PC-3 (cell line): Measurements from ENCODE around the gene COLEC12. TPM values are rescaled to one million over a fixed set of nuclear protein-coding genes. Genes with fewer than 3 reads are reported as not detected.

Source experiments
- ATAC-seq: fragments of 200-7000 bp; cut with Tn5 transposase; 2 replicates; pipeline ENCODE4 v1.9.1; 2020; ENCODE audit warnings: mild to moderate bottlenecking, moderate library complexity
- BruUV-seq: library from RNA; stranded (reverse); fragments of 400-500 nt; replicated peaks from 2 replicates; lab custom pipeline; 2021; lab: Mats Ljungman, UMichigan
- CTCF ChIA-PET: fragments of 300-600 bp; sonication (Branson Sonifier 250); formaldehyde crosslinking; loops from one replicate; lab custom pipeline; 2022; ENCODE audit warnings: antibody characterized with exemption; lab: Charles Lee
- POLR2A ChIA-PET: fragments of 300-600 bp; sonication (Branson Sonifier 250); formaldehyde crosslinking; loops from one replicate; lab custom pipeline; 2022; ENCODE audit warnings: antibody characterized with exemption; ENCODE audit not compliant: unreplicated experiment; lab: Charles Lee
- DNase-seq: peaks from one replicate; pipeline ENCODE4 v3.0.0-alpha.2; 2015
- H2AFZ ChIP-seq: fragments of 300-600 bp; sonication (generic); 2 replicates; pipeline ENCODE4 v1.6.0; 2016; ENCODE audit warnings: antibody characterized with exemption, low read length
- H3F3A ChIP-seq: fragments of 300-600 bp; sonication (generic); one replicate; pipeline ENCODE4 v1.6.0; 2017; ENCODE audit warnings: antibody characterized with exemption, low read length, control low read depth, mild to moderate bottlenecking; ENCODE audit not compliant: unreplicated experiment
- H3K27ac ChIP-seq: fragments of 300-600 bp; sonication (generic); 2 replicates; pipeline ENCODE4 v1.5.1; 2016; ENCODE audit warnings: mild to moderate bottlenecking, low read length
- H3K27me3 ChIP-seq: fragments of 300-600 bp; sonication (generic); 2 replicates; pipeline ENCODE4 v1.6.1; 2016; ENCODE audit warnings: low read length, mixed read lengths
- H3K36me3 ChIP-seq: fragments of 300-600 bp; sonication (generic); 2 replicates; pipeline ENCODE4 v1.6.1; 2016; ENCODE audit warnings: low read depth, mixed run types, low read length, mixed read lengths
- H3K4me1 ChIP-seq: fragments of 300-600 bp; sonication (generic); 2 replicates; pipeline ENCODE4 v1.5.1; 2016; ENCODE audit warnings: low read length; ENCODE audit not compliant: insufficient read depth
- H3K4me2 ChIP-seq: fragments of 300-600 bp; sonication (generic); 2 replicates; pipeline ENCODE4 v1.6.0; 2016; ENCODE audit warnings: low read length
- H3K4me3 ChIP-seq: fragments of 300-600 bp; sonication (generic); 2 replicates; pipeline ENCODE4 v1.5.1; 2016; ENCODE audit warnings: mild to moderate bottlenecking, low read length, mixed read lengths
- H3K79me2 ChIP-seq: fragments of 300-600 bp; sonication (generic); 2 replicates; pipeline ENCODE4 v1.6.1; 2017; ENCODE audit warnings: low read length, mixed read lengths
- H3K9ac ChIP-seq: fragments of 300-600 bp; sonication (generic); 2 replicates; pipeline ENCODE4 v1.6.0; 2016; ENCODE audit warnings: mild to moderate bottlenecking, low read length
- H3K9me2 ChIP-seq: fragments of 300-600 bp; sonication (generic); replicated peaks from 2 replicates; pipeline ENCODE4 v1.6.1; 2016; ENCODE audit warnings: mixed run types, low read length, mixed read lengths
- H3K9me3 ChIP-seq: fragments of 300-600 bp; sonication (generic); 2 replicates; pipeline ENCODE4 v1.6.1; 2016; ENCODE audit warnings: low read length, mixed read lengths
- H4K20me1 ChIP-seq: fragments of 300-600 bp; sonication (generic); 2 replicates; pipeline ENCODE4 v1.6.1; 2016; ENCODE audit warnings: low read length, mixed read lengths
- EZH2 ChIP-seq: fragments of 300-600 bp; sonication (generic); IDR thresholded peaks from one replicate; pipeline ENCODE4 v1.6.1; 2017; ENCODE audit warnings: antibody characterized with exemption, mild to moderate bottlenecking, low read length; ENCODE audit not compliant: unreplicated experiment
- EZH2phosphoT487 ChIP-seq: fragments of 300-600 bp; sonication (generic); IDR thresholded peaks from 2 replicates; pipeline ENCODE4 v1.6.1; 2018; ENCODE audit warnings: mild to moderate bottlenecking, antibody characterized with exemption, low read length, borderline replicate concordance
- intact Hi-C: fragments of 100-400 bp; cut with micrococcal nuclease; formaldehyde crosslinking; loops from 2 replicates; pipeline ENCODE4 v1.9.0; 2023
- total RNA-seq: library from RNA; depleted of rRNA; stranded (reverse); fragments of >200 nt; gene quantifications from 2 replicates; pipeline ENCODE4 v1.2.3, GENCODE V29; 2014
- TF ChIP-seq, protein P1 (sequence below): fragments of 300-600 bp; sonication (generic); conservative IDR thresholded peaks from 2 replicates; pipeline ENCODE4 v1.5.1; 2017; ENCODE audit warnings: antibody characterized with exemption, low read depth, mild to moderate bottlenecking, low read length

Gene COLEC12
- total RNA-seq, 1 experiment from 2014 or later, result 0.04 TPM

DNA sequence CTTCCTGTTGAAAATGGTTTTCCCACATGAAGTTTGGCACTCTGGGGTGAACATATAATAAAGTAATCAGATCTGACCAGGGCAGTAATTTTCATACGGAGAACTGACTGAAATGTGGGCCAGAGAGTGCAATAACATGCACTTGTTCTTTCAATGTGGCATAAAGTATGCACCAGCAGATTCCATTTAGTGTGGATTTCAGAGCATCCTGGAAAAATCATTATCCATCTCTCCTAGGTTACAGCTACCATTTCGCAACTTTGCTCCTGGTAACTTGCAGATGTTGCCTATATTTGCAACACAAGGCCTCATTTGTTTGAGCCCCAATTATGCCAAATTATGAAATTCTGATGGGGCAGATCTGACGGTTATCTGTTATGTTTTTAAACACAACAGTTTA lies 55.4 kb downstream of the COLEC12 start:
- no peak for DNase-seq
- no peaks in the 10 kb centered on the region for H3K36me3 ChIP-seq
- CTCF ChIA-PET, result no interaction called here
- TF ChIP-seq EZH2phosphoT487 (no peak), EZH2 (no peak)
- TF ChIP-seq, protein P1, sequence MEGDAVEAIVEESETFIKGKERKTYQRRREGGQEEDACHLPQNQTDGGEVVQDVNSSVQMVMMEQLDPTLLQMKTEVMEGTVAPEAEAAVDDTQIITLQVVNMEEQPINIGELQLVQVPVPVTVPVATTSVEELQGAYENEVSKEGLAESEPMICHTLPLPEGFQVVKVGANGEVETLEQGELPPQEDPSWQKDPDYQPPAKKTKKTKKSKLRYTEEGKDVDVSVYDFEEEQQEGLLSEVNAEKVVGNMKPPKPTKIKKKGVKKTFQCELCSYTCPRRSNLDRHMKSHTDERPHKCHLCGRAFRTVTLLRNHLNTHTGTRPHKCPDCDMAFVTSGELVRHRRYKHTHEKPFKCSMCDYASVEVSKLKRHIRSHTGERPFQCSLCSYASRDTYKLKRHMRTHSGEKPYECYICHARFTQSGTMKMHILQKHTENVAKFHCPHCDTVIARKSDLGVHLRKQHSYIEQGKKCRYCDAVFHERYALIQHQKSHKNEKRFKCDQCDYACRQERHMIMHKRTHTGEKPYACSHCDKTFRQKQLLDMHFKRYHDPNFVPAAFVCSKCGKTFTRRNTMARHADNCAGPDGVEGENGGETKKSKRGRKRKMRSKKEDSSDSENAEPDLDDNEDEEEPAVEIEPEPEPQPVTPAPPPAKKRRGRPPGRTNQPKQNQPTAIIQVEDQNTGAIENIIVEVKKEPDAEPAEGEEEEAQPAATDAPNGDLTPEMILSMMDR, result no peak
- H3K4me1 ChIP-seq, result no peaks in the 10 kb centered on the region
- H3K4me2 ChIP-seq, result no peak overlapping the region
- no peaks in the 10 kb centered on the region for H3K9me3 ChIP-seq
- ATAC-seq, result no peak
- no peak overlapping the region for H3K4me3 ChIP-seq
- no peak overlapping the region for H2AFZ ChIP-seq
- no peaks in the 10 kb centered on the region for H3K9me2 ChIP-seq
- H3K79me2 ChIP-seq, result no peaks in the 10 kb centered on the region
- H3K9ac ChIP-seq, result no peak overlapping the region
- intact Hi-C loops, result no loop called here
- H4K20me1 ChIP-seq, result no peaks in the 10 kb centered on the region
- POLR2A ChIA-PET, result no interaction called here
- BruUV-seq, result no TSS peak
- H3F3A ChIP-seq, result no peaks in the 10 kb centered on the region
- peaks cover 36% of the 10 kb centered on the region for H3K27me3 ChIP-seq
- H3K27ac ChIP-seq, result no peak overlapping the region

DNA sequence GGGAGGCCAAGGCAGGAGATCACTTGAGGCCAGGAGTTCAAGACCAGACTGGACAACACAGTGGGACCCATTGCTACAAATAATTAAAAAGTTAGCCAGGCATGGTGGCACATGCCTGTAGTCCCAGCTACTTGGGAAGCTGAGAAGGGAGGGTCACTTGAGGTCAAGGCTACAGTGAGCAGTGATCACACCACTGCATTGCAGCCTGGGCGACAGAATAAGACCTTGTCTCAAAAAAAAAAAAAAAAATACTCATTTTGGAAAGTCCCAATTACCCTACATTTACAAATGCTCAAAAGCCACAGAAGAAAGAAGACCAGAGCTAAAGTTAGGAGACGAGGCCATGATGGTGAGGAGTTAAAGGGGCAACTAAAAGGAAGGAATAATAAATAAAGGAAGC lies 61.9 kb downstream of the COLEC12 start:
- no peaks in the 10 kb centered on the region for H3K9me2 ChIP-seq
- ATAC-seq (no peak), DNase-seq (no peak)
- TF ChIP-seq, protein P1, result no peak
- TF ChIP-seq EZH2phosphoT487, result no peak
- no peak for TF ChIP-seq EZH2
- H3K4me2 ChIP-seq, result no peak overlapping the region
- no peak overlapping the region for H3K9ac ChIP-seq
- H3K4me3 ChIP-seq, result no peak overlapping the region
- H3F3A ChIP-seq, result no peaks in the 10 kb centered on the region
- H4K20me1 ChIP-seq, result no peaks in the 10 kb centered on the region
- no peaks in the 10 kb centered on the region for H3K79me2 ChIP-seq
- no peaks in the 10 kb centered on the region for H3K9me3 ChIP-seq
- H3K27ac ChIP-seq, result no peak overlapping the region
- H2AFZ ChIP-seq, result no peak overlapping the region
- peaks cover 17% of the 10 kb centered on the region for H3K27me3 ChIP-seq
- H3K4me1 ChIP-seq, result no peaks in the 10 kb centered on the region
- no TSS peak for BruUV-seq
- ChIA-PET CTCF (no interaction called here), POLR2A (no interaction called here)
- no peaks in the 10 kb centered on the region for H3K36me3 ChIP-seq
- intact Hi-C loops, result no loop called here

GRCh38 chr18:435940-436339 lies 64.6 kb downstream of the COLEC12 start:
- intact Hi-C loops, result no loop called here
- no peaks in the 10 kb centered on the region for H3K9me2 ChIP-seq
- no peaks in the 10 kb centered on the region for H4K20me1 ChIP-seq
- DNase-seq (no peak), ATAC-seq (no peak)
- no peak overlapping the region for H3K27ac ChIP-seq
- H3K36me3 ChIP-seq, result no peaks in the 10 kb centered on the region
- H3K9me3 ChIP-seq, result no peaks in the 10 kb centered on the region
- TF ChIP-seq, protein P1, result no peak
- TF ChIP-seq EZH2 (no peak), EZH2phosphoT487 (no peak)
- peaks cover 27% of the 10 kb centered on the region for H3K27me3 ChIP-seq
- no peak overlapping the region for H2AFZ ChIP-seq
- H3K4me1 ChIP-seq, result no peaks in the 10 kb centered on the region
- no TSS peak for BruUV-seq
- H3K79me2 ChIP-seq, result no peaks in the 10 kb centered on the region
- no peak overlapping the region for H3K9ac ChIP-seq
- CTCF ChIA-PET, result no interaction called here
- H3F3A ChIP-seq, result no peaks in the 10 kb centered on the region
- no peak overlapping the region for H3K4me2 ChIP-seq
- POLR2A ChIA-PET, result no interaction called here
- H3K4me3 ChIP-seq, result no peak overlapping the region
